Esophagus squamous epithelium (tissue), 5 donors: Measurements from ENCODE around the gene GLS. TPM values are rescaled to one million over a fixed set of nuclear protein-coding genes. Genes with fewer than 3 reads are reported as not detected.

Experiments used
- DNase-seq: peaks from one replicate; lab custom pipeline; 2025; lab: John Stamatoyannopoulos, UW
- H3K27ac ChIP-seq, 4 donors: fragments of 200-600 bp; sonication (generic); one replicate each; pipeline ENCODE4 v1.5.1; 2016 to 2019; ENCODE audit warnings: mild to moderate bottlenecking in 1 of 4
- H3K27me3 ChIP-seq, 4 donors: fragments of 200-600 bp; sonication (generic); 1 replicate in 3 of 4; 2 replicates in 1 of 4; pipeline versions ENCODE4 v1.5.1 to v1.6.0; 2017 to 2021; ENCODE audit warnings: antibody characterized with exemption in 1 of 4
- H3K36me3 ChIP-seq, 3 donors: fragments of 200-600 bp; sonication (generic); one replicate each; pipeline ENCODE4 v1.5.1; 2016 to 2019
- H3K4me1 ChIP-seq, 3 donors: fragments of 200-600 bp; sonication (generic); one replicate each; pipeline ENCODE4 v1.5.1; 2017 to 2019
- H3K4me3 ChIP-seq, 4 donors: fragments of 200-600 bp; sonication (generic); 1 replicate in 3 of 4; 2 replicates in 1 of 4; pipeline ENCODE4 v1.5.1; 2016 to 2019; ENCODE audit warnings: mild to moderate bottlenecking in 2 of 4, moderate library complexity in 1 of 4
- H3K9me3 ChIP-seq, 3 donors: fragments of 200-600 bp; sonication (generic); one replicate each; pipeline ENCODE4 v1.5.1; 2016 to 2019
- POLR2A ChIP-seq, 4 donors: fragments of 450-650 bp; IDR thresholded peaks; one replicate each; pipeline ENCODE4 v1.6.1; 2017; ENCODE audit warnings: antibody characterized with exemption in 4 of 4, mild to moderate bottlenecking in 4 of 4, moderate library complexity in 3 of 4
- WGBS, 2 donors: methylation state at CpG; one replicate each; pipeline ENCODE4 v1.1.5; 2018; 5-methylcytosine and 5-hydroxymethylcytosine counted together
- intact Hi-C: fragments of 100-400 bp; cut with DNase I; formaldehyde crosslinking; loops from one replicate; pipeline ENCODE4 v1.15.0; 2022
- total RNA-seq, 4 donors: library from RNA; depleted of rRNA; stranded (reverse); fragments of >200 nt; gene quantifications; one replicate each; pipeline ENCODE4 v1.1.0, GENCODE V29; 2016
- TF ChIP-seq, protein P1 (sequence below), 6 experiments: fragments of 450-650 bp in 4 of 6; fragments of 200-600 bp in 2 of 6; sonication (generic) in 2 of 6; IDR thresholded peaks; one replicate each; pipeline ENCODE4 v1.5.1; 2016 to 2019; ENCODE audit warnings: antibody characterized with exemption in 6 of 6, mild to moderate bottlenecking in 4 of 6, moderate library complexity in 4 of 6
- donor health status: DM: yes; HTN: yes; CAD: no.

GLS gene
- total RNA-seq, 4 donors from 2014 or later = 22.0 to 84.1 (median 45.9) TPM

DNA sequence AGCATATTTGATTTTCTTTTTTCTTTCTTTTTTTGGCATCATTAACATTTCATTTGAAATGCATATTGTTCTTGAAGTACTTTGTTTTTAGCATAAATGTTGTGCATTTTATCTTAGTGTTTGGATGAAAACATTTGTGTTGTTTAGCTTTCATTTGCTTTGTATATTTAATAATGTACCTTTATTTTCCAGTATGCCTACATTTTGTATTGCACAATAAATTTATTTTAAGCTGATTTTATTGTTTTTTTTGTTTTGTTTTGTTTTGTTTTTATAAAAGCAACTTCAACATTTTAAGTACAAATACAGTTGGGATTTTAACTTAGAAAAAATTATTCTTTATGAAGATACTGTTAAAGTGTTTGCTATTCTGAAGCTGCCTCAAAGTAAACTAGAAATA lies 54.4 kb downstream of the GLS start:
- Histone ChIP-seq H3K4me1 (no peaks in the 10 kb centered on the region), H3K4me3 (no peak overlapping the region), H3K27ac (no peak overlapping the region), H3K36me3 (peaks cover 0 to 32% (median 3%) of the 10 kb centered on the region in 3 donors), H3K9me3 (no peaks in the 10 kb centered on the region), H3K27me3 (peaks cover 0 to 4% (median 0%) of the 10 kb centered on the region in 4 donors)
- DNase-seq = no peak
- intact Hi-C loops = no loop called here
- TF ChIP-seq, protein P1, sequence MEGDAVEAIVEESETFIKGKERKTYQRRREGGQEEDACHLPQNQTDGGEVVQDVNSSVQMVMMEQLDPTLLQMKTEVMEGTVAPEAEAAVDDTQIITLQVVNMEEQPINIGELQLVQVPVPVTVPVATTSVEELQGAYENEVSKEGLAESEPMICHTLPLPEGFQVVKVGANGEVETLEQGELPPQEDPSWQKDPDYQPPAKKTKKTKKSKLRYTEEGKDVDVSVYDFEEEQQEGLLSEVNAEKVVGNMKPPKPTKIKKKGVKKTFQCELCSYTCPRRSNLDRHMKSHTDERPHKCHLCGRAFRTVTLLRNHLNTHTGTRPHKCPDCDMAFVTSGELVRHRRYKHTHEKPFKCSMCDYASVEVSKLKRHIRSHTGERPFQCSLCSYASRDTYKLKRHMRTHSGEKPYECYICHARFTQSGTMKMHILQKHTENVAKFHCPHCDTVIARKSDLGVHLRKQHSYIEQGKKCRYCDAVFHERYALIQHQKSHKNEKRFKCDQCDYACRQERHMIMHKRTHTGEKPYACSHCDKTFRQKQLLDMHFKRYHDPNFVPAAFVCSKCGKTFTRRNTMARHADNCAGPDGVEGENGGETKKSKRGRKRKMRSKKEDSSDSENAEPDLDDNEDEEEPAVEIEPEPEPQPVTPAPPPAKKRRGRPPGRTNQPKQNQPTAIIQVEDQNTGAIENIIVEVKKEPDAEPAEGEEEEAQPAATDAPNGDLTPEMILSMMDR (IDR thresholded peaks at IDR 0.05) = no peak
- no peak for TF ChIP-seq POLR2A (IDR thresholded peaks at IDR 0.05)

DNA sequence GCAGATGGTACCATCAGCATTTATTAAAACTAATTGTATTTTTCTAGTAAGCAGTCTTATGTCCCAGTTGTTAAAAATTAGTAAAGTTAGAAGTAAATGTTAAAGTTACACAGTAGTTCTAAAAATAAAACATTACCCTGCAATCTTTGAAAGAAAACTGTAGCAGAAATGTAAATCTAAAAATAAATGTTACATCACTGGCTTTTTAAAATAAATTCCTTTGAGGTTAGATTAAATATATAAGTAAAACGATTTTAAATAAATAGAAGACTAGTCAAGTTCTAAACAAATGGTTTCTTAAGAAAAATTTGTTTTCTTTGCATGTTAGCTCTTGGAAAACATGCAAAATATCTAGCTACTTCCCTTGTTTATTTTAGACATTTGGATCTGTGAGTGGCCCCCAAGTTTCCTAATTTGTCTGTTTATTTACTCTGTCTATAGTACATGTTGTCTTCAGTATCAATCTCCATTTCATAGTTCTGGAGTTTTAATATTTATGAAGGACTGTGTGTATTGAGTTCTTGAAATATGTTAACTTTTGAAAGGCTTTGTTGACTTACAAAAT lies 58.2 kb downstream of the GLS start:
- Histone ChIP-seq H3K4me3 (no peak overlapping the region), H3K4me1 (peaks cover 0 to 5% (median 0%) of the 10 kb centered on the region in 3 donors), H3K36me3 (peaks cover 0 to 6% (median 0%) of the 10 kb centered on the region in 3 donors), H3K9me3 (no peaks in the 10 kb centered on the region), H3K27ac (no peak overlapping the region), H3K27me3 (no peaks in the 10 kb centered on the region)
- intact Hi-C loops = no loop called here
- TF ChIP-seq POLR2A (IDR thresholded peaks at IDR 0.05) = no peak
- TF ChIP-seq, protein P1 (IDR thresholded peaks at IDR 0.05) = no peak
- no peak for DNase-seq
- 31 to 32% methylated on average over 1 of the region's 1 CpG for WGBS, 2 donors

GRCh38 chr2:190940454-190940853 lies 59.8 kb downstream of the GLS start:
- Histone ChIP-seq H3K4me3 (no peak overlapping the region), H3K9me3 (no peaks in the 10 kb centered on the region), H3K27ac (no peak overlapping the region), H3K27me3 (no peaks in the 10 kb centered on the region), H3K4me1 (peaks cover 0 to 5% (median 0%) of the 10 kb centered on the region in 3 donors), H3K36me3 (no peaks in the 10 kb centered on the region)
- intact Hi-C loops = no loop called here
- TF ChIP-seq POLR2A (IDR thresholded peaks at IDR 0.05) = no peak
- 80 to 82% methylated on average over 1 of the region's 1 CpG for WGBS, 2 donors
- no peak for DNase-seq

DNA sequence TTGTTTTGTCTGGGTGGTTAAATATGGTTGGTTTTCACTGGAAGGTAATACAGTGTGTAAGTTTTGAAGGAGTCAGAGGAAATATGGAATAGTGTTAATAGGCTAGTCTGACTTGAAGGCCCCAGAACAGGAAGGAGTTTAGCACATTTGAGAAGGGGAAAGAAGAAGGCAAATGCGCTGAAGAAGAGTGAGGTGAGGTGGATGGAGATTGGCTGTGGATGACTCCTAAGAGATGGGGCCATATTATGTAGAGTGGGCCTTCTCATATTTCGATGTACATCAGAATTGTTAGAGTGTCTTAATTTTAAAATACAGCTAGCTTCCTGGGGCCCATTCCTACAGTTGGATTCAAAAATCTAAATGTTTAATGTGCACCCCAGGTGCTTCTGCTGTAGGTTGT lies 61.0 kb downstream of the GLS start:
- no peaks in the 10 kb centered on the region for H3K36me3 ChIP-seq
- DNase-seq = no peak
- no peaks in the 10 kb centered on the region for H3K9me3 ChIP-seq
- 94 to 98% methylated on average over 2 of the region's 2 CpGs for WGBS, 2 donors
- peaks cover 0 to 5% (median 0%) of the 10 kb centered on the region in 3 donors for H3K4me1 ChIP-seq
- TF ChIP-seq, protein P1 (IDR thresholded peaks at IDR 0.05) = no peak
- no peak for TF ChIP-seq POLR2A (IDR thresholded peaks at IDR 0.05)
- H3K4me3 ChIP-seq = no peak overlapping the region
- H3K27ac ChIP-seq = no peak overlapping the region
- H3K27me3 ChIP-seq = no peaks in the 10 kb centered on the region
- intact Hi-C loops = no loop called here

GRCh38 chr2:190942697-190943096 lies 62.1 kb downstream of the GLS start:
- DNase-seq = no peak
- Histone ChIP-seq H3K27ac (no peak overlapping the region), H3K4me3 (no peak overlapping the region), H3K9me3 (no peaks in the 10 kb centered on the region), H3K27me3 (no peaks in the 10 kb centered on the region), H3K36me3 (no peaks in the 10 kb centered on the region), H3K4me1 (peaks cover 0 to 14% (median 8%) of the 10 kb centered on the region in 3 donors)
- 94 to 97% methylated on average over 2 of the region's 2 CpGs for WGBS, 2 donors
- TF ChIP-seq, protein P1 (IDR thresholded peaks at IDR 0.05) = no peak
- no peak for TF ChIP-seq POLR2A (IDR thresholded peaks at IDR 0.05)
- intact Hi-C loops = no loop called here
